Esophagus squamous epithelium (tissue), 5 donors: ENCODE measurements around the gene OR1I1. TPM values are rescaled to one million over a fixed set of nuclear protein-coding genes. Genes with fewer than 3 reads are reported as not detected.

Source experiments
- DNase-seq: peaks from one replicate; lab custom pipeline; 2025; lab: John Stamatoyannopoulos, UW
- H3K27ac ChIP-seq, 4 donors: fragments of 200-600 bp; sonication (generic); one replicate each; pipeline ENCODE4 v1.5.1; 2016 to 2019; ENCODE audit warnings: mild to moderate bottlenecking in 1 of 4
- H3K27me3 ChIP-seq, 4 donors: fragments of 200-600 bp; sonication (generic); 1 replicate in 3 of 4; 2 replicates in 1 of 4; pipeline versions ENCODE4 v1.5.1 to v1.6.0; 2017 to 2021; ENCODE audit warnings: antibody characterized with exemption in 1 of 4
- H3K36me3 ChIP-seq, 3 donors: fragments of 200-600 bp; sonication (generic); one replicate each; pipeline ENCODE4 v1.5.1; 2016 to 2019
- H3K4me1 ChIP-seq, 3 donors: fragments of 200-600 bp; sonication (generic); one replicate each; pipeline ENCODE4 v1.5.1; 2017 to 2019
- H3K4me3 ChIP-seq, 4 donors: fragments of 200-600 bp; sonication (generic); 1 replicate in 3 of 4; 2 replicates in 1 of 4; pipeline ENCODE4 v1.5.1; 2016 to 2019; ENCODE audit warnings: mild to moderate bottlenecking in 2 of 4, moderate library complexity in 1 of 4
- H3K9me3 ChIP-seq, 3 donors: fragments of 200-600 bp; sonication (generic); one replicate each; pipeline ENCODE4 v1.5.1; 2016 to 2019
- CTCF ChIP-seq, 6 experiments: fragments of 450-650 bp in 4 of 6; fragments of 200-600 bp in 2 of 6; sonication (generic) in 2 of 6; IDR thresholded peaks; one replicate each; pipeline ENCODE4 v1.5.1; 2016 to 2019; ENCODE audit warnings: antibody characterized with exemption in 6 of 6, mild to moderate bottlenecking in 4 of 6, moderate library complexity in 4 of 6
- POLR2A ChIP-seq, 4 donors: fragments of 450-650 bp; IDR thresholded peaks; one replicate each; pipeline ENCODE4 v1.6.1; 2017; ENCODE audit warnings: antibody characterized with exemption in 4 of 4, mild to moderate bottlenecking in 4 of 4, moderate library complexity in 3 of 4
- WGBS, 2 donors: methylation state at CpG; one replicate each; pipeline ENCODE4 v1.1.5; 2018; 5-methylcytosine and 5-hydroxymethylcytosine counted together
- intact Hi-C: fragments of 100-400 bp; cut with DNase I; formaldehyde crosslinking; loops from one replicate; pipeline ENCODE4 v1.15.0; 2022
- total RNA-seq, 4 donors: library from RNA; depleted of rRNA; stranded (reverse); fragments of >200 nt; gene quantifications; one replicate each; pipeline ENCODE4 v1.1.0, GENCODE V29; 2016
- donor health status: DM: yes; HTN: yes; CAD: no.

Gene OR1I1
- total RNA-seq, 4 donors from 2014 or later = not detected

DNA sequence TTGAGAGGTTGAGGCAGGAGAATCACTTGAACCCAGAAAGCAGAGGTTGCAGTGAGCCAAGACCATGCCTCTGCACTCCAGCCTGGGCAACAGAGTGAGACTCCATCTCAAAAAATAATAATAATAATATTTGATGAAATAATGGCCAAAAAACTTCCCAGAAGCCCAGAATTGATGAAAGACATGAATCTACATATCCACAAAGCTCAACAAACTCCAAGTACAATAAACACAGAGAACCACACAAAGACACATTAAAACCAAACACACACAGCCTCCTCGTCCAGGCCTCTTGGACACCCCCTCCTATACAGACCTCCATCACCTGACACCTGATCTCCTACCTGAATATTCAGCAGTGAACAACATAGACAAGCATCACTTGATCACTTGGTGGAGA lies 22.0 kb downstream of the OR1I1 start:
- WGBS, 2 donors = 63 to 83% methylated on average over 1 of the region's 1 CpG
- peaks cover 8 to 30% (median 15%) of the 10 kb centered on the region in 3 donors for H3K4me1 ChIP-seq
- no peak for DNase-seq
- intact Hi-C loops = loop anchor here (10.0 kb wide), 1 partner anchor 141 kb away; no protein-coding TSS in a partner anchor
- peaks cover 0 to 17% (median 6%) of the 10 kb centered on the region in 3 donors for H3K9me3 ChIP-seq
- peaks cover 0 to under 1% (median 0%) of the 10 kb centered on the region in 3 donors for H3K36me3 ChIP-seq
- TF ChIP-seq CTCF (IDR thresholded peaks at IDR 0.05) = no peak
- TF ChIP-seq POLR2A (IDR thresholded peaks at IDR 0.05) = no peak
- no peak overlapping the region for H3K4me3 ChIP-seq
- H3K27ac ChIP-seq = no peak overlapping the region
- peaks cover 0 to 8% (median 0%) of the 10 kb centered on the region in 4 donors for H3K27me3 ChIP-seq

DNA sequence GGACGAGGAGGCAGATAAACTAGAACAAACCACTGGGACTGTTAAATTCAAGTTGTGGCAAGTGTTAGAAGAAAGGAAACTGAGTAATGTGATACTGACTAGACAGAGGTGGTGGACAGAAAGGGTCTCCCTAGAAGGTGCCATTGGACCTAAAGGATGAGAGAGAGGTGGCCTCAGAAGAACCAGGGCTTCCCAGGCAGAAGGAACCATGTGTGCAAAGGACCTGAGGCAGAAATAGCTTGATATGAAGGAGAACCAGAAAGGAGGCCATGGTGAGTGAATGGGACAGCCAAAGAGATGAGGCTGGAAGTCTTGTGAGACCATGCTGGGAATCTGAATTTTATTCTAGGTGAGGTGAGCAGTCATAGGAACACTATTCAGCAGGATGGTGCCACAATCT lies 22.4 kb downstream of the OR1I1 start:
- Histone ChIP-seq H3K27me3 (peaks cover 0 to 8% (median 0%) of the 10 kb centered on the region in 4 donors), H3K27ac (no peak overlapping the region), H3K4me3 (no peak overlapping the region), H3K36me3 (peaks cover 0 to 5% (median 0%) of the 10 kb centered on the region in 3 donors), H3K9me3 (peaks cover 0 to 17% (median 6%) of the 10 kb centered on the region in 3 donors), H3K4me1 (peaks cover 8 to 30% (median 15%) of the 10 kb centered on the region in 3 donors)
- intact Hi-C loops = loop anchor here (10.0 kb wide), 1 partner anchor 140 kb away; no protein-coding TSS in a partner anchor
- TF ChIP-seq POLR2A (IDR thresholded peaks at IDR 0.05) (no peak), CTCF (IDR thresholded peaks at IDR 0.05) (no peak)
- 54 to 60% methylated on average over 1 of the region's 1 CpG for WGBS, 2 donors
- no peak for DNase-seq

DNA sequence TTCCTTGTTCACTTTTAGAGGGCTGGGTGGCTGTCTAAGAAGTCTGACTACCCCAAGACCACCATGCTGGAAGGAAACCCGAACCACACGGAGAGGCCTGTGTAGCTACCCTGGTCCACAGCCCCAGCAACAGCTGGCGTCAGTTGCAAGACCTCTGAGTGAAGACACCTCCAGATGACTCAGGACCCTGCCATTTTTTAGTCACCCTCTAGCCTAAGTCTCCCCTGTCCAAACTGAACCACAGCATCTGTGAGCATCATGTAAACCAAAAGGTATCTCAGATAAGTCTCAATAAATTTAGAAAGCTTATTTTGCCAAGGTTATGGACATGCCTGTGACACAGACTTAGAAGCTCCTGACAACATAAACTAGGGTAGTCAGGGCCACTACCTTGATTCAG lies 23.0 kb downstream of the OR1I1 start:
- no peak for DNase-seq
- no peak overlapping the region for H3K27ac ChIP-seq
- peaks cover 0 to 8% (median 0%) of the 10 kb centered on the region in 4 donors for H3K27me3 ChIP-seq
- WGBS, 2 donors = 88 to 94% methylated on average over 3 of the region's 3 CpGs
- peaks cover 0 to 17% (median 6%) of the 10 kb centered on the region in 3 donors for H3K9me3 ChIP-seq
- peaks cover 0 to 11% (median under 1%) of the 10 kb centered on the region in 3 donors for H3K36me3 ChIP-seq
- TF ChIP-seq CTCF (IDR thresholded peaks at IDR 0.05) (no peak), POLR2A (IDR thresholded peaks at IDR 0.05) (no peak)
- intact Hi-C loops = loop anchor here (5.0 to 10.0 kb wide), 2 partner anchors 47 to 140 kb away; no protein-coding TSS in a partner anchor
- H3K4me1 ChIP-seq = peaks cover 8 to 30% (median 15%) of the 10 kb centered on the region in 3 donors
- no peak overlapping the region for H3K4me3 ChIP-seq

- H3K27ac ChIP-seq = peak within 1 kb of the TSS; percentile 85 to 94 (median 92)
- peak within 1 kb of the TSS; percentile 58 to 89 (median 78) for H3K4me3 ChIP-seq
- no peak for DNase-seq
- H3K4me1 ChIP-seq = peaks cover 8 to 30% (median 15%) of the 10 kb centered on the region in 3 donors
- 4 to 10% methylated on average over 19 to 23 of the region's 78 CpGs for WGBS, 2 donors
- peak in 1 of 4 donors; percentile 50 for TF ChIP-seq POLR2A (IDR thresholded peaks at IDR 0.05)
- no peak for TF ChIP-seq CTCF (IDR thresholded peaks at IDR 0.05)
- H3K36me3 ChIP-seq = peaks cover 0 to 34% (median 6%) of the 10 kb centered on the region in 3 donors
- peaks cover 0 to 17% (median 6%) of the 10 kb centered on the region in 3 donors for H3K9me3 ChIP-seq
- intact Hi-C loops = loop anchor here (5.0 to 10.0 kb wide), 2 partner anchors 45 to 137 kb away; no protein-coding TSS in a partner anchor
- peaks cover 0 to 8% (median 0%) of the 10 kb centered on the region in 4 donors for H3K27me3 ChIP-seq
These were observed 25.3 kb downstream of the OR1I1 start, which contains the start of gene SYDE1 for GRCh38 chr19:15107061-15108010. TSS of gene SYDE1 (plus strand) at chr19:15107401. CDS start at chr19:15107434, 33 bp downstream.
